GM19099 (cell line): Measurements from ENCODE around the gene BRD3.

Source experiments
- POLR2A ChIP-seq: IDR thresholded peaks from 3 replicates; pipeline ENCODE4 v1.6.1; 2011; ENCODE audit warnings: low read depth; ENCODE audit not compliant: insufficient read length; ENCODE audit errors: extremely low read depth

The BRD3 gene

GRCh38 chr9:133987946-133988665, 79.7 kb downstream of the BRD3 start:
- no peak for TF ChIP-seq POLR2A

GRCh38 chr9:133987446-133987788, 80.4 kb downstream of the BRD3 start:
- no peak for TF ChIP-seq POLR2A

DNA sequence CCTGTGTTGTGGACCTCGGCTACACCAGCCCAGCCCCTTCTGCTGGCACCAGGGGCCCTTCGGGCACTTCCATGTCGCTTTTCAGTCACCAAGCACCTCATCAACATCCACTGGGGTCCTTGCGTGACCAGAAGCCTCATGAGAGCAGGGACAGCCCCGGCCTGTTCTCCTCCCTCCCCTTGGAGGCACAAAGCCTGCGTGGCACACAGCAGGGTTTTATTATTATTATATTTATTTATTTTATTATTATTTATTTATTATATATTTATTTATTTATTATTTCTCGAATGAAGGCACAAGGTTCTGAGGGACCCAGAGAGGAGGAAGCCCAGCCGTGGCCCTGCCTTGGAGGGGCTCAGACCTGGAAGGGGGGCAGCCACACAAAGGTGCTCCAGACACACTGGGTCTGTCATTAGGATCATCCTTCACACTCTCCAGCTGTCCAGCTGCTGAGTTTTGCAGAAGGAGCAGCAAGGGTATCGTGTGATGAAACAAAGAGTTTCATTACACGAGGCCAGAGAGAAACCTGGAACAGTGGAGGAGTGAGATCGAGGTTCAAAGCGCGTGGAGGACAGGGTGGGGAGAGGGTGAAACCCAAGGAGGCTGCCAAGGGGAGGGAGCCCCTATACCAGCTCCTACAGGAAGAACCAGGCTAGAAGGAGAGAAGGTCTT, 80.9 kb downstream of the BRD3 start:
- TF ChIP-seq POLR2A = no peak

- no peak for TF ChIP-seq POLR2A
Observed at GRCh38 chr9:133986061-133986460, 81.8 kb downstream of the BRD3 start.

DNA sequence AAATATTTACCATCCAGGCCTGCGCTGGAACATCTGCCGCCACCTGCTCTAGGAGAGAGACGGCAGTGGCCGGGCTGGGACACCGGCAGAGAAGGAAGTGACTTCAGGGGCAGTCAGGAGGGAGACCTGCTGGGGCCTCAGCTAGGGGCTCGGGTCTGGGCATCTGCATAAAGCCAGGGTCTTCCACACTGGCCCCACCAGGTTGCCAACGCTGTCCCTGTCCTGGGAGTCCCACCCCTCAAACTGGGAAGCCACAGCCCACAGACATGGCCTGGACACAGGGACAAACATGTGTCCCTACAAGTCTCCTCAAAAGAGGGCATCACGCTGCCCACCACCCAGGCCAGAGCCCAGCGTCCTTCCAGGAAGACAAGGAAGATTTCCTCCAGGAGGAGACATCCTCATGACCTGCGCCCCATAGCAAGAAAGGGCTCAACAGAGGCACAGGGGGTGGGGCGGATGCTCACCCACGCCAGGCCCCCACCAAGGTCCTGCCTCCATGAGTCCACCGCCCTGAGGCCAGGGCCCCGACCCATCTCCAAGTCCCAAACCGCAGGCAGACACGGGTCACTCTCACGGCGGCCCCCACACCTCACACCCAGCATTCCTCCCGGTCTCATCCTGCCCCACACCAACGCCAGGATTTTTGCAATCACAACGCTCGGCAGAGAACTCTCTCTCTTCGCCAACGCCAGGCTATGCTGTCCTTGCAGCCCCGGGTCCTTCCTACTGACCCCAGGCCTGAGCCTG, 84.7 kb downstream of the BRD3 start:
- TF ChIP-seq POLR2A = no peak

DNA sequence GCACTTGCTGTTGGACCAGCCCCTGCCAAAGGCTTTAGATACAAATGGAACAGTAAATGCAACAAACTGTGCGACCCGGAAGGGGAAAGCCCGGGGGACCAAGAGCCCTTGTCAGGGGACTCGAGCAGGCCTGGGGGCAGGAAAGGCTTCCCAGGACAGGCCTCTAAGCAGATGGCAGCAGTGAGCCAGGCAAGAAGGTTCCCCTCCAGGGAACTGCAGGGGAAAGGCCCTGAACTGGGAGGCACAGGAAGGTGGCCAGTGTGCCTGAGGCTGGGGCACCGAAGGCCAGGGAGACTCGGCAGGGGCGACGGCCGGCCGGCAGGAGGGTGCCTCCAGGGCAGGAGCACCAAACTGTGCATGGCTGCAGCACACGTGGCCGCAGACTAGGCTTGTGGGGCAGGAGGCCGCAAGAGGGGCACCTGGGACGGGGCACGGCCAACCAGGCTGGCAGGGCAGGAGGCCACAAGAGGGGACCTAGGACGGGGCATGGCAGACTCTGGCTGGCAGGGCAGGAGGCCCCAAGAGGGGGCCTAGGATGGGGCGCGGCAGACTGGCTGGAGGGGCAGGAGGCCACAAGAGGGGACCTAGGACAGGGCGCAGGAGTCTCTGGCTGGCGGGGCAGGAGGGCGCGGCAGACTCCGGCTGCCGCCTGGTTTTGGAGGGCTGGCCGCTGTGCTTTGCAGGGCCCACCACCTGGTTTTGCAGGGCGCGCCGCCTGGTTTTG, 85.7 kb downstream of the BRD3 start:
- no peak for TF ChIP-seq POLR2A

- TF ChIP-seq POLR2A = no peak
Observed at GRCh38 chr9:133981589-133981957, 86.3 kb downstream of the BRD3 start.

GRCh38 chr9:133980864-133981588, 86.8 kb downstream of the BRD3 start:
- no peak for TF ChIP-seq POLR2A
